ENCODE data around the gene MGAT5B. TPM values are rescaled to one million over a fixed set of nuclear protein-coding genes. Genes with fewer than 3 reads are reported as not detected.

Gene MGAT5B
- total and polyA plus RNA-seq, 2 of the 13 experiments (the other 11 are each of a cell fraction or from before 2014, with no cell fraction given) = 0.07 to 0.13 TPM

GRCh38 chr17:76868176-76868668, at the start of gene MGAT5B (continued):
- TF ChIP-seq POGK (CRISPR knock-in tag; conservative IDR thresholded peaks at IDR 0.05) (no peak), ZNF3 (CRISPR knock-in tag; IDR thresholded peaks at IDR 0.05) (no peak), ZBTB3 (CRISPR knock-in tag; IDR thresholded peaks at IDR 0.05; ENCODE audit: borderline replicate concordance, low read depth) (no peak), RCOR2 (CRISPR knock-in tag; IDR thresholded peaks at IDR 0.05) (no peak), SRSF4 (IDR thresholded peaks at IDR 0.05; ENCODE audit: low read depth, low read length, poor library complexity, severe bottlenecking) (no peak), ZNF776 (CRISPR knock-in tag; IDR thresholded peaks at IDR 0.05) (no peak), NPAS2 (CRISPR knock-in tag; IDR thresholded peaks at IDR 0.05; ENCODE audit: borderline replicate concordance) (no peak), MED1 (CRISPR knock-in tag; IDR thresholded peaks at IDR 0.05) (no peak), AGO2 (optimal IDR thresholded peaks at IDR 0.05; ENCODE audit: low read depth, low read length) (no peak), U2AF2 (IDR thresholded peaks at IDR 0.05; ENCODE audit: low read depth, low read length) (no peak), MED8 (CRISPR knock-in tag; IDR thresholded peaks at IDR 0.05; ENCODE audit: insufficient replicate concordance) (no peak), IRF2 (CRISPR knock-in tag; IDR thresholded peaks at IDR 0.05) (no peak), ZNF549 (CRISPR knock-in tag; IDR thresholded peaks at IDR 0.05) (no peak), ZNF414 (CRISPR knock-in tag; IDR thresholded peaks at IDR 0.05) (no peak), SRY (CRISPR knock-in tag; IDR thresholded peaks at IDR 0.05) (0 out of 2 replicates have a peak, but pooled peaks have one; percentile 61), PAXIP1 (CRISPR knock-in tag; conservative IDR thresholded peaks at IDR 0.05) (no peak), ZFP36L2 (CRISPR knock-in tag; IDR thresholded peaks at IDR 0.05) (no peak), SALL1 (CRISPR knock-in tag; IDR thresholded peaks at IDR 0.05) (no peak), ZBTB25 (CRISPR knock-in tag; IDR thresholded peaks at IDR 0.05) (no peak), ZNF780A (CRISPR knock-in tag; IDR thresholded peaks at IDR 0.05) (no peak), HOXA9 (CRISPR knock-in tag; IDR thresholded peaks at IDR 0.05; ENCODE audit: borderline replicate concordance) (no peak), ZNF83 (CRISPR knock-in tag; IDR thresholded peaks at IDR 0.05; ENCODE audit: borderline replicate concordance) (0 out of 2 replicates have a peak, but pooled peaks have one; percentile 49), KLF16 (CRISPR knock-in tag; IDR thresholded peaks at IDR 0.05) (no peak)

Measured in HepG2 (cell line).